Right atrium auricular region (tissue), 2 donors: ENCODE data around the gene VWCE. TPM values are rescaled to one million over a fixed set of nuclear protein-coding genes. Genes with fewer than 3 reads are reported as not detected.
"Not testable (repeated sequence)": the region's sequence is repeated elsewhere in the genome, so short reads cannot be mapped to it uniquely, and the experiment has no call there.

Experiments used
- DNase-seq: peaks from one replicate; pipeline ENCODE4 v3.0.0-alpha.2; 2019; ENCODE audit warnings: low spot score
- H3K27ac ChIP-seq, 2 donors: fragments of 200-600 bp; sonication (generic); 1 replicate in 1 of 2; 2 replicates in 1 of 2; pipeline ENCODE4 v1.5.1; 2016 to 2019
- H3K27me3 ChIP-seq, 2 donors: fragments of 200-600 bp; sonication (generic); one replicate each; pipeline versions ENCODE4 v1.5.1 to v1.6.0; 2017 to 2019
- H3K36me3 ChIP-seq: fragments of 200-600 bp; sonication (generic); one replicate; pipeline ENCODE4 v1.5.1; 2016
- H3K4me1 ChIP-seq, 2 donors: fragments of 200-600 bp; sonication (generic); one replicate each; pipeline versions ENCODE4 v1.5.1 to v1.6.0; 2017 to 2019
- H3K4me3 ChIP-seq, 2 donors: fragments of 200-600 bp; sonication (generic); 1 replicate in 1 of 2; 2 replicates in 1 of 2; pipeline ENCODE4 v1.5.1; 2017 to 2019; ENCODE audit warnings: mild to moderate bottlenecking in 1 of 2, moderate library complexity in 1 of 2
- H3K9me3 ChIP-seq, 2 donors: fragments of 200-600 bp; sonication (generic); one replicate each; pipeline ENCODE4 v1.5.1; 2019
- CTCF ChIP-seq, 2 donors: fragments of 200-600 bp; sonication (generic); IDR thresholded peaks; one replicate each; pipeline ENCODE4 v1.5.1; 2019; ENCODE audit warnings: antibody characterized with exemption in 2 of 2
- total RNA-seq, 2 donors: library from RNA; depleted of rRNA; stranded (reverse); fragments of >200 nt; gene quantifications; one replicate each; pipeline ENCODE4 v1.1.0, GENCODE V29; 2016

The VWCE gene
- total RNA-seq, 2 donors from 2014 or later = 0.48 to 0.94 TPM

GRCh38 chr11:61259363-61259762 is 35.8 kb downstream of the VWCE start:
- H3K27ac ChIP-seq = no peak overlapping the region
- no peak overlapping the region for H3K4me3 ChIP-seq
- H3K36me3 ChIP-seq = no peaks in the 10 kb centered on the region
- no peaks in the 10 kb centered on the region for H3K27me3 ChIP-seq
- H3K9me3 ChIP-seq = no peaks in the 10 kb centered on the region
- no peaks in the 10 kb centered on the region for H3K4me1 ChIP-seq
- no peak for DNase-seq
- TF ChIP-seq CTCF (IDR thresholded peaks at IDR 0.05) = no peak

GRCh38 chr11:61258546-61258945 is 36.6 kb downstream of the VWCE start:
- no peak for TF ChIP-seq CTCF (IDR thresholded peaks at IDR 0.05)
- no peaks in the 10 kb centered on the region for H3K9me3 ChIP-seq

GRCh38 chr11:61256710-61257482 is 38.2 kb downstream of the VWCE start:
- Histone ChIP-seq H3K4me3 (no peak overlapping the region), H3K36me3 (no peaks in the 10 kb centered on the region), H3K27me3 (no peaks in the 10 kb centered on the region), H3K4me1 (no peaks in the 10 kb centered on the region), H3K9me3 (no peaks in the 10 kb centered on the region), H3K27ac (no peak overlapping the region)
- TF ChIP-seq CTCF (IDR thresholded peaks at IDR 0.05) = no peak
- no peak for DNase-seq

More at GRCh38 chr11:61258546-61258945, 36.6 kb downstream of the VWCE start:
- no peak for DNase-seq
- Histone ChIP-seq H3K27me3 (no peaks in the 10 kb centered on the region), H3K36me3 (no peaks in the 10 kb centered on the region), H3K4me1 (no peaks in the 10 kb centered on the region), H3K4me3 (no peak overlapping the region), H3K27ac (no peak overlapping the region)

- Histone ChIP-seq H3K9me3 (no peaks in the 10 kb centered on the region), H3K36me3 (no peaks in the 10 kb centered on the region), H3K4me1 (no peaks in the 10 kb centered on the region), H3K27ac (no peak overlapping the region), H3K27me3 (no peaks in the 10 kb centered on the region), H3K4me3 (no peak overlapping the region)
- TF ChIP-seq CTCF (IDR thresholded peaks at IDR 0.05) = peak; percentile 57 to 87
- peak; percentile 66 for DNase-seq
Observed at GRCh38 chr11:61254403-61255025, 40.6 kb downstream of the VWCE start.

- H3K4me1 ChIP-seq, H3K4me3 ChIP-seq, H3K27me3 ChIP-seq, H3K27ac ChIP-seq, H3K9me3 ChIP-seq, H3K36me3 ChIP-seq, DNase-seq: not testable (repeated sequence)
Observed at GRCh38 chr11:61252332-61252731, 42.8 kb downstream of the VWCE start.

- not testable (repeated sequence) for H3K27ac ChIP-seq, H3K27me3 ChIP-seq, H3K9me3 ChIP-seq, H3K4me3 ChIP-seq, H3K4me1 ChIP-seq, H3K36me3 ChIP-seq, DNase-seq
Observed at GRCh38 chr11:61250796-61251765, 44.0 kb downstream of the VWCE start.

GRCh38 chr11:61249201-61249600 is 45.9 kb downstream of the VWCE start:
- not testable (repeated sequence) for H3K27me3 ChIP-seq, H3K4me3 ChIP-seq, H3K4me1 ChIP-seq, H3K9me3 ChIP-seq, H3K27ac ChIP-seq, H3K36me3 ChIP-seq, DNase-seq

- not testable (repeated sequence) for DNase-seq, H3K36me3 ChIP-seq, H3K4me3 ChIP-seq, H3K27me3 ChIP-seq, H3K4me1 ChIP-seq, H3K9me3 ChIP-seq, H3K27ac ChIP-seq
Observed at GRCh38 chr11:61248071-61248470, 47.0 kb downstream of the VWCE start.

- not testable (repeated sequence) for H3K36me3 ChIP-seq, H3K4me1 ChIP-seq, H3K9me3 ChIP-seq, H3K27ac ChIP-seq, H3K27me3 ChIP-seq, DNase-seq, H3K4me3 ChIP-seq
Observed at GRCh38 chr11:61245284-61245964, 49.7 kb downstream of the VWCE start.
